ENCODE results near the gene RAPSN. TPM values are rescaled to one million over a fixed set of nuclear protein-coding genes. Genes with fewer than 3 reads are reported as not detected.

RAPSN gene
- total RNA-seq, 3 donors from 2014 or later: 0.41 to 0.96 (median 0.95) TPM

GRCh38 chr11:47433157-47433556 is 15.8 kb downstream of the RAPSN start:
- H3K4me3 ChIP-seq: no peak overlapping the region
- H3K9me3 ChIP-seq: no peaks in the 10 kb centered on the region
- ATAC-seq (peak; percentile 57), DNase-seq (no peak)
- H3K36me3 ChIP-seq (ENCODE audit: low read depth): no peaks in the 10 kb centered on the region
- TF ChIP-seq CTCF (IDR thresholded peaks at IDR 0.05): no peak
- peaks cover 5% of the 10 kb centered on the region for H3K4me1 ChIP-seq (ENCODE audit: low read depth)
- intact Hi-C loops (cut with DNase I, micrococcal nuclease): no loop called here

GRCh38 chr11:47431356-47432083 is 17.4 kb downstream of the RAPSN start:
- Histone ChIP-seq H3K9me3 (no peaks in the 10 kb centered on the region), H3K36me3 (ENCODE audit: low read depth) (no peaks in the 10 kb centered on the region), H3K4me3 (no peak overlapping the region), H3K4me1 (ENCODE audit: low read depth) (no peaks in the 10 kb centered on the region)
- intact Hi-C loops (cut with DNase I, micrococcal nuclease): no loop called here
- ATAC-seq (no peak), DNase-seq (no peak)
- no peak for TF ChIP-seq CTCF (IDR thresholded peaks at IDR 0.05)

- DNase-seq (no peak), ATAC-seq (no peak)
- H3K4me3 ChIP-seq: no peak overlapping the region
- H3K4me1 ChIP-seq (ENCODE audit: low read depth): peaks cover 2% of the 10 kb centered on the region
- TF ChIP-seq CTCF (IDR thresholded peaks at IDR 0.05): no peak
- no peaks in the 10 kb centered on the region for H3K36me3 ChIP-seq (ENCODE audit: low read depth)
- intact Hi-C loops (cut with DNase I, micrococcal nuclease): no loop called here
- H3K9me3 ChIP-seq: no peaks in the 10 kb centered on the region
Observed at GRCh38 chr11:47430524-47430923, 18.4 kb downstream of the RAPSN start.

- H3K36me3 ChIP-seq (ENCODE audit: low read depth): no peaks in the 10 kb centered on the region
- peak; percentile 98 to 99 (median 99) for DNase-seq
- H3K4me1 ChIP-seq (ENCODE audit: low read depth): peaks cover 10% of the 10 kb centered on the region
- intact Hi-C loops (cut with DNase I, micrococcal nuclease): no loop called here
- TF ChIP-seq CTCF (IDR thresholded peaks at IDR 0.05): no peak
- H3K4me3 ChIP-seq: peak within 1 kb of the TSS; percentile 77
- peak; percentile 98 for ATAC-seq
- H3K9me3 ChIP-seq: no peaks in the 10 kb centered on the region
Observed at GRCh38 chr11:47426062-47426956, 22.6 kb downstream of the RAPSN start, which contains the start of gene PSMC3. Gene PSMC3, minus strand, starts transcription at chr11:47426439. Its CDS starts 160 bp downstream, at chr11:47426279.

GRCh38 chr11:47425611-47426010 is 23.3 kb downstream of the RAPSN start:
- Histone ChIP-seq H3K36me3 (ENCODE audit: low read depth) (no peaks in the 10 kb centered on the region), H3K9me3 (no peaks in the 10 kb centered on the region), H3K4me3 (peak overlapping the region; percentile 77), H3K4me1 (ENCODE audit: low read depth) (peaks cover 10% of the 10 kb centered on the region)
- ATAC-seq: no peak
- no peak for TF ChIP-seq CTCF (IDR thresholded peaks at IDR 0.05)
- intact Hi-C loops (cut with DNase I, micrococcal nuclease): no loop called here
- DNase-seq: no peak

Measured in mucosa of descending colon (tissue), 3 donors.